ENCODE measurements around the gene SERPINA1.
"Not testable (repeated sequence)": the region's sequence is repeated elsewhere in the genome, so short reads cannot be mapped to it uniquely, and the experiment has no call there.

SERPINA1 gene

DNA sequence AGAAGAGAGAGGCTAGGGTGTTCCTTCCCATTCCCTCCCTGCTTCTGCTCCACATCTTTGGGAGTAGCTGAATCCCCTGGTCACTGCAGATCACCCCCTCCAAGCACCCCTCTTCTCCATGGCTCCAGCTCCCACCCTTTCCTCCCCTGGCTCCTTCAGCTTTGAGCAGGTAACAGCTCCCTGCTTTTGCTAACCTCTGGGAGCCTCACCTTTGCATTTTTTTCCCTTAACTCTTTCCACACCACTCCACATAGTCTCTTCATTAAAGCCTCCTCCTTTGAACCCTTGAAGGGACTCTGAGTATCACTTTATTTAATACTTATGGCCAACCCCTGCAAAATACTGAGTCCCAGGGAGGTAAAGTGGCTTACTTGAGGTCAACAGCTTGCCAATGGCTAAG lies 39.6 kb downstream of the SERPINA1 start:
- TF ChIP-seq, protein P1, sequence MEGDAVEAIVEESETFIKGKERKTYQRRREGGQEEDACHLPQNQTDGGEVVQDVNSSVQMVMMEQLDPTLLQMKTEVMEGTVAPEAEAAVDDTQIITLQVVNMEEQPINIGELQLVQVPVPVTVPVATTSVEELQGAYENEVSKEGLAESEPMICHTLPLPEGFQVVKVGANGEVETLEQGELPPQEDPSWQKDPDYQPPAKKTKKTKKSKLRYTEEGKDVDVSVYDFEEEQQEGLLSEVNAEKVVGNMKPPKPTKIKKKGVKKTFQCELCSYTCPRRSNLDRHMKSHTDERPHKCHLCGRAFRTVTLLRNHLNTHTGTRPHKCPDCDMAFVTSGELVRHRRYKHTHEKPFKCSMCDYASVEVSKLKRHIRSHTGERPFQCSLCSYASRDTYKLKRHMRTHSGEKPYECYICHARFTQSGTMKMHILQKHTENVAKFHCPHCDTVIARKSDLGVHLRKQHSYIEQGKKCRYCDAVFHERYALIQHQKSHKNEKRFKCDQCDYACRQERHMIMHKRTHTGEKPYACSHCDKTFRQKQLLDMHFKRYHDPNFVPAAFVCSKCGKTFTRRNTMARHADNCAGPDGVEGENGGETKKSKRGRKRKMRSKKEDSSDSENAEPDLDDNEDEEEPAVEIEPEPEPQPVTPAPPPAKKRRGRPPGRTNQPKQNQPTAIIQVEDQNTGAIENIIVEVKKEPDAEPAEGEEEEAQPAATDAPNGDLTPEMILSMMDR (IDR thresholded peaks at IDR 0.05; ENCODE audit: borderline replicate concordance, control extremely low read depth, extremely low read depth, insufficient read depth, missing control alignments): no peak
- DNase-seq (ENCODE audit: low spot score): no peak
- in situ Hi-C loops (cut with MboI; ENCODE audit: low sequenced_read_pairs, unreplicated experiment): no loop called here

DNA sequence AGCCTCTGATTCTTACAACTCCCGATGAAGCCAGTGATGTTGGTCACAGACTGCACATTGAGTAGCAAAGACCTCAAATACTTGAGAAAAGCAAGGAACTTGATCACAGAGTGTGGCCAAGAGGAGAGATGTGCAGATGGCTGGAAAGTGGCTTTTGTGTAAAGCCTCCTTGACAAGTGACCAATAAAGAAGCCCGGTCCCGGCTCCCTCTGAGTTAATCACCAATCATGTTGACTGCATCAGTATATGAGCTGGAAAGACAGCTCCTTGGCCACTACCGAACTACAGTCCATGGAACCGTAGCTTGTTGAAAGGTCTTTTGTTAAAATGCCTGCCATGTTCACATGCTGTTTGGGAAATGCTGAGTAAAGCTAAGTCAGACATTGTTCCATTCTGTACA lies 41.6 kb downstream of the SERPINA1 start:
- in situ Hi-C loops (cut with MboI; ENCODE audit: low sequenced_read_pairs, unreplicated experiment): no loop called here
- DNase-seq (ENCODE audit: low spot score): no peak
- TF ChIP-seq, protein P1 (IDR thresholded peaks at IDR 0.05; ENCODE audit: borderline replicate concordance, control extremely low read depth, extremely low read depth, insufficient read depth, missing control alignments): no peak

DNA sequence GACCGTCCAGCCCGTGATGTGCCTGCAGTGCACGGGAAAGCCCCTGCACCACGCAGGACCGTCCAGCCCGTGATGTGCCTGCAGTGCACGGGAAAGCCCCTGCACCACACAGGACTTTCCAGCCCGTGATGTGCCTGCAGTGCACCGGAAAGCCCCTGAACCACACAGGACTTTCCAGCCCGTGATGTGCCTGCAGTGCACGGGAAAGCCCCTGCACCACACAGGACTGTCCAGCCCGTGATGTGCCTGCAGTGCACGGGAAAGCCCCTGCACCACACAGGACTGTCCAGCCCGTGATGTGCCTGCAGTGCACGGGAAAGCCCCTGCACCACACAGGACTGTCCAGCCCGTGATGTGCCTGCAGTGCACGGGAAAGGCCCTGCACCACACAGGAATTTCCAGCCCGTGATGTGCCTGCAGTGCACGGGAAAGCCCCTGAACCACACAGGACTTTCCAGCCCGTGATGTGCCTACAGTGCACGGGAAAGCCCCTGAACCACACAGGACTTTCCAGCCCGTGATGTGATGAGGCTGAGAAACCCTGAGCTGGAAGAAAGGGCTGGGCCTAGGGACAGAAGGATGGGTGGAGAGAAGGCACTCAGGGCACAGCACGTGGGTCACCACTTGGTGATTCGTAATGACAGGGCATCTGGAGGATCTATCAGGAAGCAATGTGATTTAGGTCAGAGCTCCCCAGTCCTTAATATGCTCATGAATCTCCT lies 42.2 kb downstream of the SERPINA1 start:
- DNase-seq (ENCODE audit: low spot score); in situ Hi-C loops (cut with MboI; ENCODE audit: low sequenced_read_pairs, unreplicated experiment): not testable (repeated sequence)

- DNase-seq (ENCODE audit: low spot score): no peak
- in situ Hi-C loops (cut with MboI; ENCODE audit: low sequenced_read_pairs, unreplicated experiment): no loop called here
- TF ChIP-seq, protein P1 (IDR thresholded peaks at IDR 0.05; ENCODE audit: borderline replicate concordance, control extremely low read depth, extremely low read depth, insufficient read depth, missing control alignments): no peak
Measured at GRCh38 chr14:94345344-94346064, 42.9 kb downstream of the SERPINA1 start.

DNA sequence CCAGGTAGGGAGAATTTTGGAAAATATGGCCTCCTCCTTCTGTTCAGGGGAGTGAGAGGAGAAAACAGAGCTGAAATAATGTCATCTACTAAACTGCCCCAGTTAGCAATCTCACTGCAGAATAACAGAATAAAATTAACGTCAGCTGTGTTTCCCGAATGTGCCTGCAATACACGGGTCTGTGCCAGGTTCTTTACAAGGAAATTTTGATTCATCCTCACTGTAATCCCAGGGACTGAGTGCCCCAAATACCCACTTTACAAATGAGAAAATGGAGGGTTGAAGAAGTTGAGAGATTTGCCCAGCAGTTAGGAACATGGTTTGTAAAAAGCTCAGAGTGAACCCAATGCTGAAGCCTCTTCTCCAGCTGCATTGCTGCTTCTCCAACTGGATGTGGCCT lies 44.0 kb downstream of the SERPINA1 start:
- no peak for DNase-seq (ENCODE audit: low spot score)
- in situ Hi-C loops (cut with MboI; ENCODE audit: low sequenced_read_pairs, unreplicated experiment): no loop called here
- TF ChIP-seq, protein P1 (IDR thresholded peaks at IDR 0.05; ENCODE audit: borderline replicate concordance, control extremely low read depth, extremely low read depth, insufficient read depth, missing control alignments): no peak

GRCh38 chr14:94343238-94344005 lies 45.0 kb downstream of the SERPINA1 start:
- in situ Hi-C loops (cut with MboI; ENCODE audit: low sequenced_read_pairs, unreplicated experiment): no loop called here
- no peak for DNase-seq (ENCODE audit: low spot score)
- TF ChIP-seq, protein P1 (IDR thresholded peaks at IDR 0.05; ENCODE audit: borderline replicate concordance, control extremely low read depth, extremely low read depth, insufficient read depth, missing control alignments): no peak

All from GM13976 (cell line).